ENCODE results near the gene OSBPL10.

DNA sequence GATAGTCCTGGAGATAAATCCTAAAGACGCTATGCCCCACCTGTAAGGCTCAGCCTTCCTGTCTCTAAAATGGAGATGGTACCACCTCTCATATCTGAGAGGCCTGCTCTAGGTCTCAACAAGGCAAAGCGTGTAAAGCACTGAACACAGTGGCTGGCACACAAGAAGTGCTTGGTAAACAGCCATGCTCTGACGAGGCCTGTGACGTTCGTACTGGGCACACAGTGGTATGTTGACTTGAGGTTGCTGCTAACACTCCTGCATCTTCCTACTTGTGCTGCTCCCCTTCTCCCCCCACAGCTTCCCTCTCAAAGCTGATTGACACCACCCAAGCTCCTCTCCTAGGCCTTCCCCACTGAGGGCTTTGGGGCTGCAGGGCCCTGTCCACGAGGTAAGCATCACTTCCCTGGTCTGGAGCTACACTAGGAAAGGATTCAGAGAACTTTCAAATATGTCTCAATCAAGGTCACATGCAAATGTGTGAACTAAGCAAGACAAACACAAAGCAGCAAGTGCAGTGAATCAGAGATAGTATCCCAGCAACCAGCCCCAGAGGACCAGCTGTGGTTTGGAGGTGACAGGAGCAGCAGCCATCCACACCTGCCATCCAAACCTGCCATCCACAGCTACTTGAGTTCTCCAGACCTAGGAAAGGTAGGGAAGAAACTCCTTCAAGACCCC, 270.8 kb downstream of the OSBPL10 start:
- TF ChIP-seq EZH2 (IDR thresholded peaks at IDR 0.05; ENCODE audit: insufficient read depth, poor library complexity, severe bottlenecking) (no peak), EZH2phosphoT487 (IDR thresholded peaks at IDR 0.05; ENCODE audit: insufficient read depth, low read depth) (no peak)

All from GM23248 (cell line).